ENCODE data around the gene PNMA8B. TPM values are rescaled to one million over a fixed set of nuclear protein-coding genes. Genes with fewer than 3 reads are reported as not detected.
A peak's percentile ranks its signal among the peaks of the same experiment; 100 is the strongest.

PNMA8B gene
- total RNA-seq, 3 donors from 2014 or later: 1.6 to 4.2 (median 2.2) TPM

DNA sequence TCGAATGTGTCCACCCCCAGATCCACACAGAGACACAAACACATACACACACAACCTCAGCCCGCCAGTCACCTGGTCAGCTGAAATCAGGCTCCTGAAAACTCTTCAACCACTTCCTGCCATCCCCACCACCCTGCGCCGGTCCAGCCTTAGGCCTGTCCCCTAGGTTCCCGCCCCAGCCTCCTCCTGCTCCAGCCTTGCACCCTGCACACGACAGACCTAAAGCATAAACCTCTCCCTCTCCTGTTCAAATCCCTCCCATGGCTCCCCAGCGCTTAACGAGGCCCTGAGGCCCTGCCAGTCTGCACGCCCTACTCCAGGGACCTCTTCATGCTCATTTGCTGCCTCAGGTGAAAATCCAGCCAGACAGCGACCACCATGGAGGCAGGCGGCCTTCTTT, 7.1 kb downstream of the PNMA8B start:
- Histone ChIP-seq H3K36me3 (no peaks in the 10 kb centered on the region), H3K27me3 (peaks cover 0 to 3% of the 10 kb centered on the region in 2 donors), H3K4me1 (peaks cover 7 to 10% of the 10 kb centered on the region in 2 donors), H3K4me3 (no peak overlapping the region), H3K9me3 (no peaks in the 10 kb centered on the region), H3K27ac (no peak overlapping the region)
- TF ChIP-seq POLR2AphosphoS5 (IDR thresholded peaks at IDR 0.05) (no peak), POLR2A (IDR thresholded peaks at IDR 0.05) (no peak)
- TF ChIP-seq, protein P1, sequence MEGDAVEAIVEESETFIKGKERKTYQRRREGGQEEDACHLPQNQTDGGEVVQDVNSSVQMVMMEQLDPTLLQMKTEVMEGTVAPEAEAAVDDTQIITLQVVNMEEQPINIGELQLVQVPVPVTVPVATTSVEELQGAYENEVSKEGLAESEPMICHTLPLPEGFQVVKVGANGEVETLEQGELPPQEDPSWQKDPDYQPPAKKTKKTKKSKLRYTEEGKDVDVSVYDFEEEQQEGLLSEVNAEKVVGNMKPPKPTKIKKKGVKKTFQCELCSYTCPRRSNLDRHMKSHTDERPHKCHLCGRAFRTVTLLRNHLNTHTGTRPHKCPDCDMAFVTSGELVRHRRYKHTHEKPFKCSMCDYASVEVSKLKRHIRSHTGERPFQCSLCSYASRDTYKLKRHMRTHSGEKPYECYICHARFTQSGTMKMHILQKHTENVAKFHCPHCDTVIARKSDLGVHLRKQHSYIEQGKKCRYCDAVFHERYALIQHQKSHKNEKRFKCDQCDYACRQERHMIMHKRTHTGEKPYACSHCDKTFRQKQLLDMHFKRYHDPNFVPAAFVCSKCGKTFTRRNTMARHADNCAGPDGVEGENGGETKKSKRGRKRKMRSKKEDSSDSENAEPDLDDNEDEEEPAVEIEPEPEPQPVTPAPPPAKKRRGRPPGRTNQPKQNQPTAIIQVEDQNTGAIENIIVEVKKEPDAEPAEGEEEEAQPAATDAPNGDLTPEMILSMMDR (IDR thresholded peaks at IDR 0.05): no peak
- intact Hi-C loops (cut with DNase I; ENCODE audit: low total_unique reads): no loop called here
- no peak for DNase-seq (ENCODE audit: low spot score in 2 of 2)

DNA sequence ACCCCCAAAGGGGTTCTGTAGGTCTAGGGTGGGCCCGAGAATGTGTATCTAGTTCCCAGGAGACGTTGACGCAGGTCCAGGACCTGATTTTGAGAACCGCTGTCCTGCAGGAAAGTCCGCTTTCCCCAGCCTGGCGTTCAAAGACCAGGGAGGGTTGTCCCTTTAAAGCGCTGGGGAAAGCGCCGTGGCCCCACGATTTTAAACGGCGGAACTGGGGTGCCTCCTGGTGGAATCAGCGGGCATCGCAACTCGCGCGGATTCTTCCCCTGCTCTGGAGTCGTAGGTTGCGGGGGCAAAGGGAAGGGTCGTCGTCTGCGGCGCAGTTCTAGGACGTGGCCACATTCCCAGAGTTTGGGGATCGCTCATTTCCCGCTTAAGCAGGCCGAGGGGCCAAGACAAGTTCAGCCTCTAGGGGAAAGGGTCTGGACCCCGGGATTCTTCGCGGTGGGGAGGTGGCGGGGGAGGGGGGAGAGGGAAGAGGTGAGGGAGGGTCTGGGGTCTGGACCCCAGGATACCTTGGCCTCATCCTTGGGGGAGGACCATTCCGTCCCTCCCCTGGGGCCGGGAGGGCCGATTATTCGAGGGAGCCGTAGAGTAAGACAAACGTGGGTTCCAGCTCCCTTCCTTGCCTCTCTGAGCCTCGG, 7.7 kb downstream of the PNMA8B start:
- Histone ChIP-seq H3K27me3 (peaks cover 0 to 3% of the 10 kb centered on the region in 2 donors), H3K27ac (peak overlapping the region; percentile 17 to 22), H3K4me3 (peak overlapping the region; percentile 9 to 63 (median 48)), H3K36me3 (no peaks in the 10 kb centered on the region), H3K4me1 (peaks cover 4 to 7% of the 10 kb centered on the region in 2 donors), H3K9me3 (no peaks in the 10 kb centered on the region)
- peak; percentile 70 to 83 for DNase-seq (ENCODE audit: low spot score in 2 of 2)
- intact Hi-C loops (cut with DNase I; ENCODE audit: low total_unique reads): loop anchor here (2.0 kb wide), 1 partner anchor 93 kb away; no protein-coding TSS in a partner anchor
- TF ChIP-seq POLR2A (IDR thresholded peaks at IDR 0.05) (no peak), POLR2AphosphoS5 (IDR thresholded peaks at IDR 0.05) (peak in 2 of 3 donors; percentile 19 to 29)
- TF ChIP-seq, protein P1 (IDR thresholded peaks at IDR 0.05): peak; percentile 96 to 99 (median 98)

DNA sequence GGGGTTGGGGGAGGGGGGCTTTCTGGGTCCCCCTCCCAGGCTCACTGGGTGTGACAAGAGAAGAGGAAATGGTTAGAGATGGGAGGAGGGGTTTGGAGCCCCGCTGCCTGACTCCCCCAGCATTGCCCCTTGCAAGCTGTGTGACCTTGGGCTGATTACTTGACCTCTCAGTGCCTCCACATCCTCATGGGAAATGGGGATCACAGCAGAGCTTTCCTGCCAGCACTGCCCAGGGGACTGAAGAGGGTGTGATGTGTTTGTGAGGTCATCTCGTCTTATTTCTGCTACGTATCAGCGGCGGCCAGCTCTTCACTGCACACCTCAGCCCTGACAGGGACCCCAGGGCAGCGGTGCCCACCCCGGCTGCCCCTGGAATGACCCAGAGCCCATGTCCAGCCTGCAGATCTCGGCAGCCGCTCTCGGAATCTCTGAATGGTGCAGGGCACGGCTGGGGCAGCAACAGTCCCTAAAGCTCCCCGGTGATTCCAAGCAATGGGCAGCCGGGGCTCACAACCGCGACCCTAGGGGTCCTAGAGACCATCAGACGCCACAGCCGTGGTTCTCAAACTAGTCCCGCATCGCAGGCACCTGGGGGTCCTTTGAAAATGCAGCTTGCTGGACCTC, 8.4 kb downstream of the PNMA8B start:
- TF ChIP-seq, protein P1 (IDR thresholded peaks at IDR 0.05): no peak
- TF ChIP-seq POLR2A (IDR thresholded peaks at IDR 0.05) (no peak), POLR2AphosphoS5 (IDR thresholded peaks at IDR 0.05) (no peak)
- H3K36me3 ChIP-seq: no peaks in the 10 kb centered on the region
- peaks cover under 1 to 7% of the 10 kb centered on the region in 2 donors for H3K4me1 ChIP-seq
- no peak for DNase-seq (ENCODE audit: low spot score in 2 of 2)
- H3K9me3 ChIP-seq: no peaks in the 10 kb centered on the region
- intact Hi-C loops (cut with DNase I; ENCODE audit: low total_unique reads): loop anchor here (2.0 kb wide), 1 partner anchor 92 kb away; no protein-coding TSS in a partner anchor
- peaks cover 0 to 3% of the 10 kb centered on the region in 2 donors for H3K27me3 ChIP-seq
- H3K4me3 ChIP-seq: peak overlapping the region; percentile 9 to 63 (median 48)
- peak overlapping the region; percentile 17 to 22 for H3K27ac ChIP-seq

DNA sequence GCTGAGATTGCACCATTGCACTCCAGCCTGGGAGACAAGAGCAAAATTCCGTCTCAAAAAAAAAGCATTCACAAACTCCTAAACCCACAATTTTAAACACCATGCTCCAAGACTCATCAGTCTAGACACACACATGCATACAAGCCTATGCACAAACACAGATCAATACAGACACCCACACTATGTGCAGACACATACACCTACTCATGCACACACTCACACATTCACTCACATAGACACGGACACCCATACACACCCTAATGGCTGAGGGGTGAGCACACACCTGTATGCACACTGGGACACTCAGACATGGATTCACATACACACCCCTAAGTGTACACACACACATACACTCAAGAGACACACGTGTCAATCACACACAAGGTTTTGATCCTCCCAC, 9.3 kb downstream of the PNMA8B start:
- Histone ChIP-seq H3K27ac (no peak overlapping the region), H3K27me3 (no peaks in the 10 kb centered on the region), H3K9me3 (no peaks in the 10 kb centered on the region), H3K4me1 (peaks cover 0 to 7% of the 10 kb centered on the region in 2 donors), H3K4me3 (no peak overlapping the region), H3K36me3 (no peaks in the 10 kb centered on the region)
- TF ChIP-seq, protein P1 (IDR thresholded peaks at IDR 0.05): no peak
- TF ChIP-seq POLR2A (IDR thresholded peaks at IDR 0.05) (no peak), POLR2AphosphoS5 (IDR thresholded peaks at IDR 0.05) (no peak)
- no peak for DNase-seq (ENCODE audit: low spot score in 2 of 2)
- intact Hi-C loops (cut with DNase I; ENCODE audit: low total_unique reads): loop anchor here (2.0 kb wide), 1 partner anchor 92 kb away; no protein-coding TSS in a partner anchor

DNA sequence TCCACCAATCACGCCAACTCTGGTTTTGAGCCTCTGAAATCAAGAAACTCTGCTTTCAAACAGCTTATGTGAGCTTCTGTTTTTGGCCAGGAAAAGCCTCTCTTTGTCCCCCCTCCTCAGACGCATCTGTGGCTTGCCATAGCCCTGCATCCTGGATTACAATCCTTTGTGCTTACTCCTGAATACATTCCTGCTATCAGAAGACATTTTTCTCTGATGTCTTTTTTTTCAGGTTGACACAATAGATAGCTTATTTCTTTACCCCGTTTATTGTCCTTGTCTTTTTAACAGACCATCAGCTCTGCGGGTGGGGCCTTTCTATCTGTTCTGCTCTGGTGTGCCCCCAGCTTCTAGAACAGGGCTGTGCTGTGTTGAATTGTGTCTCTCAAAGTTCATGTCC, 11.0 kb downstream of the PNMA8B start:
- H3K36me3 ChIP-seq: no peaks in the 10 kb centered on the region
- H3K4me3 ChIP-seq: no peak overlapping the region
- no peaks in the 10 kb centered on the region for H3K27me3 ChIP-seq
- no peak overlapping the region for H3K27ac ChIP-seq
- intact Hi-C loops (cut with DNase I; ENCODE audit: low total_unique reads): loop anchor here (5.0 kb wide), 2 partner anchors 483 to 772 kb away; no protein-coding TSS in a partner anchor
- no peak for DNase-seq (ENCODE audit: low spot score in 2 of 2)
- no peaks in the 10 kb centered on the region for H3K9me3 ChIP-seq
- TF ChIP-seq POLR2A (IDR thresholded peaks at IDR 0.05) (no peak), POLR2AphosphoS5 (IDR thresholded peaks at IDR 0.05) (no peak)
- TF ChIP-seq, protein P1 (IDR thresholded peaks at IDR 0.05): no peak
- H3K4me1 ChIP-seq: peaks cover 0 to 17% of the 10 kb centered on the region in 2 donors

Data from breast epithelium (tissue), 4 donors.